AG09309 (cell line): ENCODE results near the gene CIAO2B.
"Not testable (repeated sequence)": the region's sequence is repeated elsewhere in the genome, so short reads cannot be mapped to it uniquely, and the experiment has no call there.

Experiments
- DNase-seq: peaks from one replicate; pipeline ENCODE4 v3.0.0-alpha.2; 2010; ENCODE audit warnings: low read depth
- H3K4me3 ChIP-seq: 2 replicates; pipeline ENCODE4 v1.5.1; 2011; ENCODE audit warnings: mild to moderate bottlenecking, low read depth, low read length, moderate library complexity; ENCODE audit not compliant: control insufficient read depth
- TF ChIP-seq, protein P1 (sequence below): IDR thresholded peaks from 2 replicates; pipeline ENCODE4 v1.5.1; 2011; ENCODE audit warnings: mild to moderate bottlenecking, low read depth, low read length, inconsistent platforms; ENCODE audit not compliant: insufficient read depth, control insufficient read depth; ENCODE audit errors: missing control alignments

Gene CIAO2B

DNA sequence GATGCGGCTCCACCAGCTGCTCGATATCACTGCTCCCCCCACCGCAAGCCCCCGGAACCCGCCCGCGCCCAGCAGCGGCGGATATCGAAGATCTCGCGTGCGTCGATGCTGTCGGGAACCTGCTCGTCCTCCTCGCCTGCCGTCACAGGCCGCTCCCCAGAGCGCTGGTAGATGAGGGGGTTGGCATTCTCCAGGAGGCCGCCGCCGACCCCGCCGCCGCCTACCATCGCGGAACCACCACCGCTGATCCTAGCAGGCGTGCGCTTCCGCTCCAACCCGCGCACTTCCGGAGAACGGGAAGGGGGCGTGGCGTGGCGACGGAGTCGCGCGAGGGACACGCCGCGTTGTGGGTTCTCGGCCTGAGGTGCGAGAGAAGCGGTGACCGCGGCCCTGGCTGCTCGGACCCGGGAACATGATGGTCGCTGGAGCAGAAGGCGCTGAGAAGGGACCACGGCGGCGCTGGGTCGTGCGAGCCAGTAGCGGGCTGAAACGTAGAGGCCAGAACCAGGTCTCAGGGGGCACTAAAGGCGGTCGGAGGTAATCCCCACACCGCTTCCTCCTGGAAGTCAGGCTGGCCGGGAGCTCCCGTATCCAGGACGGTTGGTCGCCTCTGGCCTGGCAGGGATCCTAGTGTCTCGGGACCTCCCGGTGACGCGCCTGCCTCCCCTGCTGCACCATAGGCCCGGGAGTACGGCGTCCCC, at the start of gene CIAO2B:
CIAO2B (minus strand) TSS at position 265 of the 701 bp plus-strand sequence; CDS start at position 227, 38 bp downstream.
- TF ChIP-seq, protein P1, sequence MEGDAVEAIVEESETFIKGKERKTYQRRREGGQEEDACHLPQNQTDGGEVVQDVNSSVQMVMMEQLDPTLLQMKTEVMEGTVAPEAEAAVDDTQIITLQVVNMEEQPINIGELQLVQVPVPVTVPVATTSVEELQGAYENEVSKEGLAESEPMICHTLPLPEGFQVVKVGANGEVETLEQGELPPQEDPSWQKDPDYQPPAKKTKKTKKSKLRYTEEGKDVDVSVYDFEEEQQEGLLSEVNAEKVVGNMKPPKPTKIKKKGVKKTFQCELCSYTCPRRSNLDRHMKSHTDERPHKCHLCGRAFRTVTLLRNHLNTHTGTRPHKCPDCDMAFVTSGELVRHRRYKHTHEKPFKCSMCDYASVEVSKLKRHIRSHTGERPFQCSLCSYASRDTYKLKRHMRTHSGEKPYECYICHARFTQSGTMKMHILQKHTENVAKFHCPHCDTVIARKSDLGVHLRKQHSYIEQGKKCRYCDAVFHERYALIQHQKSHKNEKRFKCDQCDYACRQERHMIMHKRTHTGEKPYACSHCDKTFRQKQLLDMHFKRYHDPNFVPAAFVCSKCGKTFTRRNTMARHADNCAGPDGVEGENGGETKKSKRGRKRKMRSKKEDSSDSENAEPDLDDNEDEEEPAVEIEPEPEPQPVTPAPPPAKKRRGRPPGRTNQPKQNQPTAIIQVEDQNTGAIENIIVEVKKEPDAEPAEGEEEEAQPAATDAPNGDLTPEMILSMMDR = no peak
- peak; percentile 25 for DNase-seq
- peak within 1 kb of the TSS; percentile 84 for H3K4me3 ChIP-seq

DNA sequence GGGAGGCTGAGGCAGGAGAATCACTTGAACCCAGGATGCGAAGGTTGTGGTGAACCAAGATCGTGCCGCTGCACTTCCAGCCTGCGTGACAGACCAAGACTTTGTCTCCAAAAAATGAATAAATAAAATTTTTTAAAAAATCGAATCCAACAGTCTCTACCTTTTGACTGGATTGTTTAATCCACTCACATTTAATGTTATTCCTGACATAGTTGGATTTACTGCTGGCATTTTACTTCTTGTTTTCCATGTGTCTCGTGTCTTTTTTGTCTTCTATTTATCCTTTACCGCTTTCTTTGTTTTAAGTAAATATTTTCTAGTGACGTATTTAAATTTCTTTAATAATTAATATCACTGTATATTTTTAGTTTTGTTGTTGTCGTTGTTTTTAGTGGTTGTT, 48.8 kb upstream of the CIAO2B start:
- TF ChIP-seq, protein P1 = no peak
- no peak overlapping the region for H3K4me3 ChIP-seq
- no peak for DNase-seq

DNA sequence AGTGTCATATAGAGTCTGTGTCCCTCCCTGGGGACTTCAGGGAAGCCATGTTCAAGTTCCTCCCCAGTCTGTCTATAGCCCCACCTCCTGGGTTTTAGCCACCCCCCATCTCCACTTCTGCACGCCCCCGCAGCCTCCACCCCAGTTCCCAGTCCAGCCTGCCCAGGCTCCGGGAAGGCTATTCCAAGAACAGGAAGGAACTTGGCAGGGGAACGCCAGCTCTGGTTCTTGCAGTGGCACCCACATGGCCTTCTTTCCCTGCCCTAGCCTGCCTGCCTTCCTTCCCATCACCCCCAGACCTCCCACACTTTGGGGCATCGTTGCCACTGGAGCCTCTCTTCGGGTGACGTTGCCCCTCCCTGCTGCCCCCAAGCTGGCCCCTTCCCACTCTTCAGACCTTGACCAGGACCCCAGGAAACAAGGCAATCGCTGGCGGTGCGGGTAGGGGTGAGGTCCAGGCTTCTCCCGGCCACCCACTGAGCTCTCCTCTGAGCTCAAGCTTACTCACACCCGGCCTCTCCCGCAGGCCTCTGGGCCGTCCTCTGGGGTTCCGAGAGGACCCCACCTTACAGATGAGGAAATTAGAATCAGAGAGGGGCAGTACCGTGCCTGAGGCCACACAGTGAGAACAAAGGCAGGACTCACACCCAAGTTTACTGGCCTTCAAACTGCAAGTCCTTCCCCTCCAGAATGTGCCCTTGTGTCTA, 45.0 kb upstream of the CIAO2B start:
- DNase-seq = no peak
- no peak overlapping the region for H3K4me3 ChIP-seq
- TF ChIP-seq, protein P1 = no peak

DNA sequence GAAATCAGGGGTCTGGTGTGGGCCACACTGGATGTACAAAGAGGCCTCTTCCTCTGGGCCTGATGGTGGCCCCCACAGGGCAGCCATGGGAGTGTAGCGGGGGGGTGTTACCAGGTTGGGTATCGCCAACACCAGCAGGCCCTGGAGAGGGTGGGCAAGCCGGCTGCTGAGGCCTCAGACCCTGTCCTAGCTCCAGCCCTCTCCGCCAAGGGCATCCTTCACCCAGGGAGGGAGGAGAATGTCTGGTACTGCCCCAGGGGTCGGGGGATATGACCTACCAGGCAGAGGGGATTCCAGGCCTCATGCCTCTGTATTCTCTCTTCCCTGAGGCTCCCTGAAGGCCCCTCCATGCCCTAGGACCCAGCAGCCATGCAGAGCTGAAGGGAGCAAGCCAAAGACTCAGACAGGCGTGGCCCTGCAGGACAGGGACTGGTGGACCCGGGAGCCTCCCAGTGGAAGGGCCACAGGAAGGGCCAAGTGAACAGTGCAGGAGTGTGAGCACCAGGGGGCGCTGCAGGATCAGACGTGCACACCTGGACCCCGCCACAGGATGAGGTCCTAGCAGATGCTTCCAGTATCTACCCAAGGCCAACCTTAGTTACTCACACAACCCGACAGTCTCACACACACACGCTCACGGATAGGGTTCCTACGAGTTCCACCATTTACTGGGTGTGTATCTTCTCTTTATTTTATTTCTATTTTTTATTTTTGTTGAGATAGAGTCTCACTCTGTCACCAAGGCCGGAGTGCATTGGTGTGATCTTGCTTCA, 43.3 kb upstream of the CIAO2B start:
- DNase-seq = peak; percentile 58
- TF ChIP-seq, protein P1 = peak; percentile 95
- no peak overlapping the region for H3K4me3 ChIP-seq

DNA sequence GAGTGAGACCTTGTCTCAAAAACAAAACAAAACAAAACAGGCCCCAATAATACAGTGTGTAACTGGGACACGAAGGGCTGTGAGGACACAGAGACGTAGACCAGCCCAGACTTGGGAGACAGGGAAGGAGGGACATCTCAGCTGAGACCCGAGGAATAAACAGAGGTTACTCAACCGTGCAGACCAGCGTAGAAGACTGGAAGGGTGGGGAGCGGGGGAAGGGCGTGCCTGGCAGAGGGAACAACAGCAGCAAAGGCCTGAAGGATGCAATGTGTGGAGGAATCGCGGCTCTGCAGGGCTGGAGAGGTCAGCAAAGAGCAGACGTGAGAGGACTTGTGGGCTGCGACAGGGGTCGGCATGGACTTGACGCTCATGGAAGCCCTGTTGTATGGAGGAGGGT, 42.5 kb upstream of the CIAO2B start:
- H3K4me3 ChIP-seq = no peak overlapping the region
- no peak for DNase-seq
- TF ChIP-seq, protein P1 = no peak

DNA sequence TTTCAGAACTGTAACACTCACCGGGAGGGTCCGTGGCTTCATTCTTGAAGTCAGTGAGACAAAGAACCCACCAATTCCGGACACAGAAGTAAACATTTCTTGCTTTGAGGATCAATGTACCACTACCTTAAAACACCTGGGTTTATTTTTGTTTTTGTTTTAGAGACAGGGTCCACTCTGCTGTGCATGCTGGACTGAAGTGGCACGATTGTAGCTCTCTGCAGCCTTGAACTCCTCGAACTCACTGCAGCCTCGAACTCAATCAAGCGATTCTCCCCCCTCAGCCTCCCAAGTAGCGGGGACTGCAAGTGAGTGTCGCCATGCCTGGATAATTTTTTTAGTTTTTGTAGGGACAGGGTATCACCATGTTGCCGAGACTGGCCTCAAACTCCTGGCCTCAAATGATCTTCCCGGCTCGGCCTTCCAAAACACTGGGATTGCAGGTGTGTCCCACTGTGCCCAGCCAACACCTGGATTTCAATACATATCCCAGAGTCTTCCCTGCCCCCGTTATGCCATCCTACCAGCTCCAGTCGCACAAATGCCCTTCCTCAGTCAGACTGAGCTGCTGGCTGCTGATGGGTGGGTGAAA, 41.2 kb upstream of the CIAO2B start:
- H3K4me3 ChIP-seq = no peak overlapping the region
- TF ChIP-seq, protein P1 = no peak
- no peak for DNase-seq

DNA sequence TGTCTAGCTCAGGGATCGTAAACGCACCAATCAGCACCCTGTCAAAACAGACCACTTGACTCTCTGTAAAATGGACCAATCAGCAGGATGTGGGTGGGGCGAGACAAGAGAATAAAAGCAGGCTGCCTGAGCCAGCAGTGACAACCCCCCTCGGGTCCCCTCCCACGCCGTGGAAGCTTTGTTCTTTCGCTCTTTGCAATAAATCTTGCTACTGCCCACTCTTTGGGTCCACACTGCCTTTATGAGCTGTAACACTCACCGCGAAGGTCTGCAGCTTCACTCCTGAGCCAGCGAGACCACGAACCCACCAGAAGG, 40.7 kb upstream of the CIAO2B start:
- DNase-seq, H3K4me3 ChIP-seq: not testable (repeated sequence)

DNA sequence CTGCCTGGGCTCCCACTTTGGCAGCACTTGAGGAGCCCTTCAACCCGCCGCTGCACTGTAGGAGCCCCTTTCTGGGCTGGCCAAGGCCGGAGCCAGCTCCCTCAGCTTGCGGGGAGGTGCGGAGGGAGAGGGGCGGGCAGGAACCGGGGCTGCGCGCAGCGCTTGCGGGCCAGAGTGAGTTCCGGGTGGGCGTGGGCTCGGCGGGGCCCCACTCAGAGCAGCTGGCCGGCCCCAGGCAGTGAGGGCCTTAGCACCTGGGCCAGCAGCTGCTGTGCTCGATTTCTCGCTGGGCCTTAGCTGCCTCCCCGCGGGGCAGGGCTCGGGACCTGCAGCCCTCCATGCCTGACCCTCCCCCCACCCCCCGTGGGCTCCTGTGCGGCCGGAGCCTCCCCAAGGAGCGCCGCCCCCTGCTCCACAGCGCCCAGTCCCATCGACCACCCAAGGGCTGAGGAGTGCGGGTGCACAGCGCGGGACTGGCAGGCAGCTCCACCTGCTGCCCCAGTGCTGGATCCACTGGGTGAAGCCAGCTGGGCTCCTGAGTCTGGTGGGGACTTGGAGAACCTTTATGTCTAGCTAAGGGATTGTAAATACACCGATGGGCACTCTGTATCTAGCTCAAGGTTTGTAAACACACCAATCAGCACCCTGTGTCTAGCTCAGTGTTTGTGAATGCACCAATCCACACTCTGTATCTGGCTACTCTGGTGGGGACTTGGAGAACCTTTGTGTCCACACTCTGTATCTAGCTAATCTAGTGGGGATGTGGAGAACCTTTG, 40.1 kb upstream of the CIAO2B start:
- not testable (repeated sequence) for H3K4me3 ChIP-seq, DNase-seq
